H9 (cell line): ENCODE data around the gene NRXN2. TPM values are rescaled to one million over a fixed set of nuclear protein-coding genes. Genes with fewer than 3 reads are reported as not detected.

ENCODE experiments used
- DNase-seq: peaks from one replicate; pipeline ENCODE4 v3.0.0-alpha.2; 2017
- H2AFZ ChIP-seq: one replicate; pipeline ENCODE4 v1.6.1; 2013; ENCODE audit warnings: mild to moderate bottlenecking, low read length, control low read depth, moderate library complexity
- H2AK5ac ChIP-seq: 2 replicates; pipeline ENCODE4 v1.6.1; 2013; ENCODE audit warnings: low read length, control low read depth, mixed read lengths; ENCODE audit not compliant: insufficient read length
- H2BK120ac ChIP-seq: one replicate; pipeline ENCODE4 v1.6.1; 2013; ENCODE audit warnings: low read depth, mild to moderate bottlenecking, low read length, control low read depth, inconsistent platforms; ENCODE audit not compliant: poor library complexity, severe bottlenecking
- H2BK12ac ChIP-seq: 2 replicates; pipeline ENCODE4 v1.6.1; 2013; ENCODE audit warnings: low read length, control low read depth, mixed read lengths, low read depth; ENCODE audit not compliant: insufficient read length
- H2BK15ac ChIP-seq: 2 replicates; pipeline ENCODE4 v1.6.1; 2013; ENCODE audit warnings: low read depth, low read length, control low read depth
- H2BK20ac ChIP-seq: one replicate; pipeline ENCODE4 v1.6.1; 2013; ENCODE audit warnings: low read depth, mild to moderate bottlenecking, low read length, control low read depth, inconsistent platforms; ENCODE audit not compliant: poor library complexity, severe bottlenecking
- H2BK5ac ChIP-seq: 2 replicates; pipeline ENCODE4 v1.6.1; 2013; ENCODE audit warnings: low read length, control low read depth, mixed read lengths; ENCODE audit not compliant: insufficient read length
- H3K14ac ChIP-seq: 2 replicates; pipeline ENCODE4 v1.6.1; 2013; ENCODE audit warnings: low read length, control low read depth; ENCODE audit not compliant: insufficient read depth
- H3K18ac ChIP-seq: 2 replicates; pipeline ENCODE4 v1.6.1; 2013; ENCODE audit warnings: low read depth, mild to moderate bottlenecking, mixed read lengths, low read length, control low read depth; ENCODE audit not compliant: insufficient read length
- H3K23ac ChIP-seq: 2 replicates; pipeline ENCODE4 v1.6.1; 2013; ENCODE audit warnings: low read length, control low read depth, mixed read lengths, low read depth; ENCODE audit not compliant: insufficient read length
- H3K23me2 ChIP-seq: 2 replicates; pipeline ENCODE4 v1.6.1; 2013; ENCODE audit warnings: low read depth, mild to moderate bottlenecking, mixed read lengths, low read length, control low read depth; ENCODE audit not compliant: insufficient read length, poor library complexity, severe bottlenecking
- H3K27ac ChIP-seq: 2 replicates; pipeline ENCODE4 v1.5.1; 2013; ENCODE audit warnings: low read length, control low read depth, mixed read lengths, low read depth; ENCODE audit not compliant: insufficient read length
- H3K27me3 ChIP-seq: 2 replicates; pipeline ENCODE4 v1.6.1; 2013; ENCODE audit warnings: low read length, control low read depth, inconsistent platforms; ENCODE audit not compliant: insufficient read depth
- H3K4ac ChIP-seq: 2 replicates; pipeline ENCODE4 v1.6.1; 2013; ENCODE audit warnings: low read depth, mild to moderate bottlenecking, control low read depth, inconsistent platforms, low read length, moderate library complexity
- H3K4me1 ChIP-seq: 2 replicates; pipeline ENCODE4 v1.6.1; 2013; ENCODE audit warnings: low read length, control low read depth, inconsistent platforms; ENCODE audit not compliant: insufficient read depth
- H3K4me2 ChIP-seq: 2 replicates; pipeline ENCODE4 v1.6.1; 2013; ENCODE audit warnings: low read length, control low read depth, mixed read lengths; ENCODE audit not compliant: insufficient read length, insufficient read depth
- H3K56ac ChIP-seq: 2 replicates; pipeline ENCODE4 v1.6.1; 2013; ENCODE audit warnings: low read depth, mild to moderate bottlenecking, mixed read lengths, low read length, control low read depth; ENCODE audit not compliant: insufficient read length
- H3K79me1 ChIP-seq: 2 replicates; pipeline ENCODE4 v1.6.1; 2013; ENCODE audit warnings: low read depth, mild to moderate bottlenecking, moderate library complexity, low read length, control low read depth, inconsistent platforms; ENCODE audit not compliant: insufficient read depth, poor library complexity, severe bottlenecking
- H3K79me2 ChIP-seq: 2 replicates; pipeline ENCODE4 v1.6.1; 2013; ENCODE audit warnings: low read length, control low read depth, inconsistent platforms; ENCODE audit not compliant: insufficient read depth
- H3K9ac ChIP-seq: 2 replicates; pipeline ENCODE4 v1.6.1; 2013; ENCODE audit warnings: low read length, control low read depth, mixed read lengths; ENCODE audit not compliant: insufficient read length; ENCODE audit errors: extremely low read depth
- H3K9me3 ChIP-seq: one replicate; pipeline ENCODE4 v1.6.1; 2013; ENCODE audit warnings: low read depth, low read length, inconsistent platforms; ENCODE audit not compliant: control insufficient read depth
- H3T11ph ChIP-seq: one replicate; pipeline ENCODE4 v1.6.1; 2013; ENCODE audit warnings: mild to moderate bottlenecking, low read length, control low read depth, inconsistent platforms
- H4K20me1 ChIP-seq: one replicate; pipeline ENCODE4 v1.6.1; 2013; ENCODE audit not compliant: control insufficient read depth, insufficient read length, insufficient read depth
- H4K5ac ChIP-seq: 2 replicates; pipeline ENCODE4 v1.6.1; 2013; ENCODE audit warnings: low read depth, mild to moderate bottlenecking, mixed read lengths, low read length, control low read depth; ENCODE audit not compliant: insufficient read length
- H4K8ac ChIP-seq: replicated peaks from 2 replicates; pipeline ENCODE4 v1.6.1; 2013; ENCODE audit warnings: low read length, control low read depth, mixed read lengths, low read depth; ENCODE audit not compliant: insufficient read length
- H4K91ac ChIP-seq: 2 replicates; pipeline ENCODE4 v1.6.1; 2013; ENCODE audit warnings: low read depth, mild to moderate bottlenecking, moderate library complexity, mixed read lengths, low read length, control low read depth; ENCODE audit not compliant: insufficient read length
- H3K27ac Mint-ChIP-seq, 3 experiments: 2 replicates in 2 of 3; 3 replicates in 1 of 3; pipeline ENCODE4 v1.8.0; 2020 to 2021; ENCODE audit warnings: mixed read lengths in 3 of 3, mild to moderate bottlenecking in 1 of 3, moderate library complexity in 1 of 3
- H3K27me3 Mint-ChIP-seq: 2 replicates; pipeline ENCODE4 v1.8.0; 2021; ENCODE audit warnings: low read depth, mild to moderate bottlenecking, moderate library complexity, mixed read lengths
- H3K36me3 Mint-ChIP-seq, 3 experiments: 2 replicates in 2 of 3; 3 replicates in 1 of 3; pipeline ENCODE4 v1.8.0; 2020 to 2021; ENCODE audit warnings: low read depth in 3 of 3, mixed read lengths in 3 of 3; ENCODE audit not compliant: insufficient read depth in 1 of 3
- H3K4me1 Mint-ChIP-seq, 2 experiments: 2 replicates each; pipeline ENCODE4 v1.8.0; 2020; ENCODE audit warnings: mixed read lengths in 2 of 2
- H3K4me3 Mint-ChIP-seq, 2 experiments: 2 replicates in 1 of 2; 3 replicates in 1 of 2; pipeline ENCODE4 v1.8.0; 2020 to 2021; ENCODE audit warnings: mild to moderate bottlenecking in 2 of 2, mixed read lengths in 2 of 2, moderate library complexity in 1 of 2
- H3K9me3 Mint-ChIP-seq, 2 experiments: 2 replicates in 1 of 2; 3 replicates in 1 of 2; pipeline ENCODE4 v1.8.0; 2020; ENCODE audit warnings: mild to moderate bottlenecking in 2 of 2, mixed read lengths in 2 of 2, moderate library complexity in 1 of 2
- CTCF ChIP-seq: fragments of 200-600 bp; sonication (generic); conservative IDR thresholded peaks from 3 replicates; pipeline ENCODE4 v1.8.0; 2021; ENCODE audit warnings: antibody characterized with exemption, mild to moderate bottlenecking
- WGBS: extraction: QIAGEN DNeasy Blood & Tissue Kit; methylation state at CpG from one replicate; pipeline ENCODE4 v1.1.7; 2013; ENCODE audit warnings: missing lambda C conversion rate, low lambda C conversion rate, mixed read lengths; ENCODE audit not compliant: insufficient read length; ENCODE audit errors: extremely low coverage; 5-methylcytosine and 5-hydroxymethylcytosine counted together
- total RNA-seq: library from RNA; stranded (reverse); gene quantifications from 2 replicates; pipeline ENCODE4 v1.2.1, GENCODE V29; 2021

The NRXN2 gene
- total RNA-seq, 1 experiment from 2014 or later: 3.9 TPM

GRCh38 chr11:64632654-64633053 is 90.3 kb downstream of the NRXN2 start:
- H3K14ac ChIP-seq: no peak overlapping the region
- no peaks in the 10 kb centered on the region for H3K9me3 ChIP-seq
- no peak overlapping the region for H4K91ac ChIP-seq
- no peaks in the 10 kb centered on the region for H3K79me1 ChIP-seq
- H2AK5ac ChIP-seq: no peak overlapping the region
- peaks cover 0 to 4% (median 0%) of the 10 kb centered on the region in 3 experiments; a peak in 1 of 7 replicates for H3K36me3 Mint-ChIP-seq
- no peak overlapping the region for H3K9ac ChIP-seq
- no peak overlapping the region for H3K18ac ChIP-seq
- H4K20me1 ChIP-seq: no peaks in the 10 kb centered on the region
- no peak overlapping the region for H2BK120ac ChIP-seq
- H3K56ac ChIP-seq: no peak overlapping the region
- H3K23me2 ChIP-seq: no peaks in the 10 kb centered on the region
- peak overlapping the region in 1 of 3 experiments; percentile 80; a peak in 1 of 7 replicates for H3K27ac Mint-ChIP-seq
- no peaks in the 10 kb centered on the region for H3K79me2 ChIP-seq
- H2BK12ac ChIP-seq: no peak overlapping the region
- no peak for TF ChIP-seq CTCF
- no peak overlapping the region for H4K8ac ChIP-seq
- no peak for DNase-seq
- H3K27me3 Mint-ChIP-seq: peaks cover 66% of the 10 kb centered on the region
- no peak overlapping the region for H3K4me3 Mint-ChIP-seq
- no peaks in the 10 kb centered on the region; the same call in 1 of the 2 replicates for H3K4me1 ChIP-seq
- H3K4me1 Mint-ChIP-seq: peaks cover 13 to 30% of the 10 kb centered on the region in 2 experiments
- H3T11ph ChIP-seq: no peak overlapping the region
- H3K4me2 ChIP-seq: no peak overlapping the region
- no peak overlapping the region for H2BK5ac ChIP-seq
- H2BK20ac ChIP-seq: no peak overlapping the region
- no peak overlapping the region for H2AFZ ChIP-seq
- no peak overlapping the region for H2BK15ac ChIP-seq
- H3K27ac ChIP-seq: no peak overlapping the region
- H3K9me3 Mint-ChIP-seq: peaks cover 0 to 3% of the 10 kb centered on the region in 2 experiments; a peak in 1 of 5 replicates
- no peak overlapping the region for H4K5ac ChIP-seq
- no CpG with 5 or more reads among the region's 10 CpGs for WGBS
- H3K4ac ChIP-seq: no peak overlapping the region
- H3K23ac ChIP-seq: no peak overlapping the region
- peaks cover 5% of the 10 kb centered on the region; the same call in 1 of the 2 replicates for H3K27me3 ChIP-seq
